Measurements from ENCODE around the gene UACA.
A peak's percentile ranks its signal among the peaks of the same experiment; 100 is the strongest.

Gene UACA

GRCh38 chr15:70680817-70681216 lies 82.5 kb downstream of the UACA start (continued):
- TF ChIP-seq PATZ1 (CRISPR knock-in tag; IDR thresholded peaks at IDR 0.05; ENCODE audit: borderline replicate concordance) (no peak), TSHZ2 (CRISPR knock-in tag; IDR thresholded peaks at IDR 0.05) (no peak)
- TF ChIP-seq, protein P1, sequence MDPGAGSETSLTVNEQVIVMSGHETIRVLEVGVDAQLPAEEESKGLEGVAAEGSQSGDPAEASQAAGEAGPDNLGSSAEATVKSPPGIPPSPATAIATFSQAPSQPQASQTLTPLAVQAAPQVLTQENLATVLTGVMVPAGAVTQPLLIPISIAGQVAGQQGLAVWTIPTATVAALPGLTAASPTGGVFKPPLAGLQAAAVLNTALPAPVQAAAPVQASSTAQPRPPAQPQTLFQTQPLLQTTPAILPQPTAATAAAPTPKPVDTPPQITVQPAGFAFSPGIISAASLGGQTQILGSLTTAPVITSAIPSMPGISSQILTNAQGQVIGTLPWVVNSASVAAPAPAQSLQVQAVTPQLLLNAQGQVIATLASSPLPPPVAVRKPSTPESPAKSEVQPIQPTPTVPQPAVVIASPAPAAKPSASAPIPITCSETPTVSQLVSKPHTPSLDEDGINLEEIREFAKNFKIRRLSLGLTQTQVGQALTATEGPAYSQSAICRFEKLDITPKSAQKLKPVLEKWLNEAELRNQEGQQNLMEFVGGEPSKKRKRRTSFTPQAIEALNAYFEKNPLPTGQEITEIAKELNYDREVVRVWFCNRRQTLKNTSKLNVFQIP (CRISPR knock-in tag; IDR thresholded peaks at IDR 0.05; ENCODE audit: borderline replicate concordance, low read depth), result no peak

GRCh38 chr15:70679919-70680231 lies 83.5 kb downstream of the UACA start:
- no peak for ATAC-seq
- TF ChIP-seq, protein P2, sequence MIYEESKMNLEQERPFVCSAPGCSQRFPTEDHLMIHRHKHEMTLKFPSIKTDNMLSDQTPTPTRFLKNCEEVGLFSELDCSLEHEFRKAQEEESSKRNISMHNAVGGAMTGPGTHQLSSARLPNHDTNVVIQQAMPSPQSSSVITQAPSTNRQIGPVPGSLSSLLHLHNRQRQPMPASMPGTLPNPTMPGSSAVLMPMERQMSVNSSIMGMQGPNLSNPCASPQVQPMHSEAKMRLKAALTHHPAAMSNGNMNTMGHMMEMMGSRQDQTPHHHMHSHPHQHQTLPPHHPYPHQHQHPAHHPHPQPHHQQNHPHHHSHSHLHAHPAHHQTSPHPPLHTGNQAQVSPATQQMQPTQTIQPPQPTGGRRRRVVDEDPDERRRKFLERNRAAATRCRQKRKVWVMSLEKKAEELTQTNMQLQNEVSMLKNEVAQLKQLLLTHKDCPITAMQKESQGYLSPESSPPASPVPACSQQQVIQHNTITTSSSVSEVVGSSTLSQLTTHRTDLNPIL (CRISPR knock-in tag; IDR thresholded peaks at IDR 0.05; ENCODE audit: low read depth), result no peak
- TF ChIP-seq ZNF565 (CRISPR knock-in tag; conservative IDR thresholded peaks at IDR 0.05; ENCODE audit: low read depth), result no peak
- TF ChIP-seq ZC3H10 (CRISPR knock-in tag; IDR thresholded peaks at IDR 0.05), result no peak

- no peak for TF ChIP-seq TOX (CRISPR knock-in tag; IDR thresholded peaks at IDR 0.05; ENCODE audit: borderline replicate concordance)
- ATAC-seq, result no peak; the same call in 2 of the 3 replicates
These were observed 91.3 kb downstream of the UACA start for GRCh38 chr15:70672081-70672480.

DNA sequence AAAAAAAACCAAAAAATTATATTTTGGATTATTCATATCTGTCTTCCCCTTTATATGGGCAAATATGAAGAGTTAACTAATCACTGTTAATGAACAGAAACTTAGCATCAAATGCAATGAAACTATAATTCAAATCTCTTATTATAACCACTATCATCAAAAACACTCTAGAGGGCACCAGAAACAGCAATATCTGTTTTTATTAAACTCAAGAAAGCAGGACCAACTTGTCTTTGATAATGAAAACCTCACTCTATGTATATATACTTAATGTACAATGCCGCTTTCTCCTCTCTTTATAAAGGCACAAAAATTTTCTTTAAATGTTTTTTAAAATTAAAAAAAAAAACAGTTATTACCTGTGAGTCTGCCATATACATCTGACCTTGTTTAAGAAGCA lies 92.7 kb downstream of the UACA start:
- peak; percentile 28; the same call in 2 of the 3 replicates for ATAC-seq
- TF ChIP-seq CSRNP3 (CRISPR knock-in tag; IDR thresholded peaks at IDR 0.05) (no peak), ZC3H10 (CRISPR knock-in tag; IDR thresholded peaks at IDR 0.05) (no peak), GLIS3 (CRISPR knock-in tag; IDR thresholded peaks at IDR 0.05) (no peak), ISL1 (CRISPR knock-in tag; IDR thresholded peaks at IDR 0.05) (no peak), ZFP30 (CRISPR knock-in tag; IDR thresholded peaks at IDR 0.05) (no peak), ZNF70 (CRISPR knock-in tag; IDR thresholded peaks at IDR 0.05) (no peak)

GRCh38 chr15:70669966-70670658 lies 93.2 kb downstream of the UACA start:
- ATAC-seq, result peak; percentile 23
- TF ChIP-seq CSDC2 (CRISPR knock-in tag; IDR thresholded peaks at IDR 0.05) (no peak), TCF4 (CRISPR knock-in tag; IDR thresholded peaks at IDR 0.05; ENCODE audit: borderline replicate concordance) (0 out of 2 replicates have a peak, but pooled peaks have one; percentile 16)

DNA sequence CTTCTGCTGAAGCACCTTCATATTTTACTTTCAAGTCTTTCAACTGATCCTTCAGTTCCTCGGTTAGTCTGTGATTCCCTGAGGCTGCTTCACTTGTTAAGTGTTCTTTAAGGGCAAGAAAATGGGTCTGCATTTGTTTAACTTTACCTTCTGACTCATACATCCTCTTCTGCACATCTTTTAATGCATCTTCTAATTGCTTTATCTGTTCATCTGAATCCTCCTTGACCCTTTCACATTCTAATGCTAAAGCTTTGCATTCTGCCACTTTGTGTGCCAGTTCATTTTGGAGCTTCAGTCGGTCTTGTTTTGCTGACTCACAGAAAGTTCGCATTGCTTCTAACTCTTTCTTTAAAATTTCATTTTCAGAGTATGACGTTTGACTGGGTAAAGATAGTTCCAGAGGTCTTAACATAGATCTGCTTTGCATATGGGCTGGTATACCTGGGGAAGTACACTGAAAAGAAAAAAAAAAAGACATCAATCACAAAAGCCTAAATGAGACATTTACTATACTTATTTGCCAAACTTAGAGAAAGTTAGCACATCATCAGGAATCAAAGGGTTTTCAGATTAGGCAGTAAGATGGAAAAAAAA lies 94.3 kb downstream of the UACA start:
- TF ChIP-seq, protein P1 (CRISPR knock-in tag; IDR thresholded peaks at IDR 0.05; ENCODE audit: borderline replicate concordance, low read depth), result no peak
- TF ChIP-seq ZNF8 (CRISPR knock-in tag; IDR thresholded peaks at IDR 0.05) (no peak), ISL1 (CRISPR knock-in tag; IDR thresholded peaks at IDR 0.05) (no peak), ZC3H10 (CRISPR knock-in tag; IDR thresholded peaks at IDR 0.05) (no peak), ZNF70 (CRISPR knock-in tag; IDR thresholded peaks at IDR 0.05) (no peak), TSHZ2 (CRISPR knock-in tag; IDR thresholded peaks at IDR 0.05) (no peak)
- ATAC-seq, result peak; percentile 51

All from SK-N-SH treated with all-trans-retinoic acid at 6 μM for 48 hours (cell line).